Vagina (tissue), 2 donors: ENCODE data around the gene UQCRHL.

Experiments used
- CTCF ChIP-seq, 3 experiments: fragments of 450-650 bp in 2 of 3; fragments of 200-600 bp in 1 of 3; sonication (generic) in 1 of 3; IDR thresholded peaks; one replicate each; pipeline ENCODE4 v1.5.1; 2017 to 2019; ENCODE audit warnings: antibody characterized with exemption in 3 of 3, mild to moderate bottlenecking in 2 of 3, moderate library complexity in 2 of 3
- POLR2A ChIP-seq, 2 donors: fragments of 450-650 bp; IDR thresholded peaks; one replicate each; pipeline ENCODE4 v1.6.1; 2017; ENCODE audit warnings: antibody characterized with exemption in 2 of 2, mild to moderate bottlenecking in 2 of 2, moderate library complexity in 2 of 2
- POLR2AphosphoS5 ChIP-seq, 2 donors: sonication (generic); formaldehyde crosslinking; IDR thresholded peaks; one replicate each; pipeline ENCODE4 v1.9.0; 2017; ENCODE audit warnings: antibody characterized with exemption in 2 of 2, mild to moderate bottlenecking in 2 of 2, low read depth in 1 of 2; ENCODE audit not compliant: insufficient read depth in 1 of 2

GRCh38 chr1:15847100-15847892 lies 39.8 kb upstream of the UQCRHL start, which contains the start of gene SPEN:
- TF ChIP-seq POLR2A (IDR thresholded peaks at IDR 0.05): peak in 1 of 2 donors; percentile 79
- peak in 1 of 3 experiments; percentile 16 for TF ChIP-seq CTCF (IDR thresholded peaks at IDR 0.05)
- peak; percentile 55 to 93 for TF ChIP-seq POLR2AphosphoS5 (IDR thresholded peaks at IDR 0.05; ENCODE audit: insufficient read depth in 1 of 2, low read depth in 1 of 2)
